ENCODE results near the gene TRAF7.
"Not testable (repeated sequence)": the region's sequence is repeated elsewhere in the genome, so short reads cannot be mapped to it uniquely, and the experiment has no call there.

TRAF7 gene

DNA sequence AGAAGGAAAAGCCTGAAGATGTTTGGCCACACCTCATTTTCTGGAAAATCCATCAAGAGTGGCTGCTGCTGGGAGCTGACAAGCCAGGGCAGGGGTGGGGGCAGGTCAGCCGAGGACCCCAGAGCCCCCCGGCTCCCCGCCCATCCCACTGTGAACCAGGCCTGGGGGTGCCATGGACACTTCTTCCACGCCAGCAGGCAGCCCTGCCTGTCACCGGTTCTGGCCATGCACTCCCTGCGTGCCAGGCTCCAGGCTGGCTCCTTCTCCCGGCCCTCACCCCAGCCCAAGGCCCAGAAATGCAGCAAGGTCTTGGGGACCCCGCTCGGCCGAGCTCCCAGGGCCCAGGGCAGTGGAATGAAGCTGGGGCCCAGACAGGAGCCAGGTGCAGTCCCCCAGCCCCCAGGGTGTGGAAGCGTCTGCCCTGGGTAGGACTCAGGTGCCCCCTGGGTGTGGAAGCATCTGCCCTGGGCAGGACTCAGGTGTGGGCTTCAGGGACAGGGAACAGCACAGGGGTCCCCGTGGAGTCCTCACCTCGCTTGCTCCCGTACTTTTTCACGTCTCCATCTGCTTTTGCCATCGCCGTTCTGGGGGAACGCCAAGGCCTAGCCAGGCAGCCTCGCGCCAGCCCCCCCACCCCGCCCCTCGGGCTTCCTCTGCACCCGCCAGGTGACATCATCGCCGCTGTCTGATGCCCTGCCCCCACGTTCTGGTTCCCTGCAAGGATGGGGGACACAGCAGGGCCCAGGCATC lies 32.5 kb upstream of the TRAF7 start:
- DNase-seq = not testable (repeated sequence)

DNA sequence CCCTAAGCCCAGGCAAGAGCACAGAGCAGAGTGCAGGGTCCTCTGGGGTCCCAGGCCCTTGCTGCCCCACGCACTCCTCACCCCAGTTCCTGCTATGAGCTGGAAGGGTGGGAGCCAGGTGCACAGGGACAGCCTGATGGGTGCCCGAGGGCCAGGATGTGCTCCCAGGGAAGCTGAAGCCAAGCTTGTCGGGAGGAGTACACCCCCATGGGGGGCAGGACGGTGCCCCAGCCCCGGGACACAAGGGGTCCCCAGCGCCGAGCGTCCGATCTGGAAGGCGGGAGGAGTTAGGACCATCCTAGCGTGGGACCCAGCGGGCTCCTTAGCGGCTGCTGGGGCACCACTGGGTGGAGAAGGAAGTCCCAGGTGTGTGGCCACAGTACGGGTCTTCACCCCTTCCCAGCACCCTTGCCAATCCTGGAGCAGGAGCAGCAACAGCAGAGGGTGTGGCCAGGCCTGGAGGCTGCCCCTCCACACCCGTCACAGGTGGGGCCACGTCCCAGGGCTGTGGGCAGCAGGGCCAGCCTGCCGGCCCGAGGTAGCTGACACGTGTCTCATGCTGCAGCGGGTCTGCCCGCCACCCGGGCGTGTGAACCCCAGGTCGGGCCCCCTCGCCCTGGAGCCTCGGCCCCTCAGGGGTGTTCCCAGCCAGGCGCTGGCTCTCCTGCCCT lies 31.7 kb upstream of the TRAF7 start:
- not testable (repeated sequence) for DNase-seq

DNA sequence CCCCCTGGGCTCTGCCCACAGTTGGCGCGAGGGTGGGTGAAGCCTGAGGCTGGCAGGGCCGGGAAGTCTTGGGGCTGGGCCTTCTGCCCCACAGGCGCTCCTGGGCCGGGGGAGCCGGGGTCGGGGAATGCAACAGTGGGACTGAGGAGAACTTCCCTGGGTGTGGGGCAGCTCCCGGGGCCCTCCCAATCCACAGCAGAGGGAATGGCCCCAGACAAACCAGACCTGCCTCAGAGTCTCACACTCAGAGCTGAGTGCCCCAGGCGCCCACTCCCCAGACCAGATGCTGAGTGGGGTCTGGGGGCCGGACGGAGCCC lies 31.2 kb upstream of the TRAF7 start:
- not testable (repeated sequence) for DNase-seq

DNA sequence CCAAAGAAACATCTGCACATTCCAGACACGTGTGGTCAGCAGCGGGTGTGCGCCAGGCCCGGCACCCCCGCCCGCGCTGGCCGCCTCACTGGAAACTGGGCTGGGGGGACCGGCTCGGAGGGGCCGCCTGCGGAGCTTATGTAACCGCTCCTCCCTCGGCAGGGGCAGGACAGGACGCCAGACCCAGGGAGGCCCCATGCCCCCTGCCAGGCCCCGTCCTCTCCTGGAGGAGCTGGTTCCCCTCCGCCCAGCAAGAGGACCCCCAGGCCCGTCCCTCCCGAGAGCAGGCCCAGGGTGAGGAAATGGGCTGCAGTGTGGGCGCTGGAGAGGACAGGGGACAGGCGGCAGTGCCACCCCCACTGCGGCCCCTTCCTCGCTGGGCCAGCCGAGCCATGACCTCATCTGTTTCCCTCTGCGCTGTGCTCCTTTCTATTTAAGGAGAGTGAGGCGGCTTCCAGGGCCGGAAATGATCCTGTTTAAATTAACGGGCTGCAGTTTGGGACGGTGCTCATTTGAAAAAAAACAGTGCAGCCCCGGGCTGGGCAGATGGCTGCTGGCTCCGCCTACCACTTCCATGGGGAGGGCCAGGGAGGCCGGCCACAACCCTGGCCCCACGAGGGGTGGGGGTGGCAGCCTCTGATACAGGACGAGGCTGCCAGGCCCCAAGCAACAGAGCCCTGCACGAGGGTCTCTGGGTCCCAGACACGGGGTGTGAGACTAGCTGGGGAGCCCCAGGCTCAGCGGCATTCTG lies 30.7 kb upstream of the TRAF7 start:
- peak in 1 of 2 experiments; percentile 75 for DNase-seq

DNA sequence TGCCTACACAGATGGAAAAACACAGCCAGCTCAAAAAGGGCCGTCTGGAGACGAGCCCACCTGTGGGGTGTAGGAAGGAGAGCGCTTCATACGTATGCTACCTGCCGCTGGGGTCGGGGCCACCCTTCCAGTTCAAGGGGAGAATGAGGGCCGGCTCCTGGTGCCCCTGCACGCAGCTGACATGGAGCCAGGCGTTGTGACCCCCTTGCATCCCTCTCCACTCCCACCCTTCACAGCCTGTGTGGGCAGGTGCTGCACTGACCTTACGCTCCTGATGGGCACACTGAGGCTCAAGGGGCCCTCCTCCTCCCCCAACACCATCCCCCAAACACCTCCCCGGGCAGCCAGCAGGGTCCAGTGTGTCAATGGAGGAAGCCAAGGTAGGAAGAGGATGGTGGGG lies 30.0 kb upstream of the TRAF7 start:
- not testable (repeated sequence) for DNase-seq

DNA sequence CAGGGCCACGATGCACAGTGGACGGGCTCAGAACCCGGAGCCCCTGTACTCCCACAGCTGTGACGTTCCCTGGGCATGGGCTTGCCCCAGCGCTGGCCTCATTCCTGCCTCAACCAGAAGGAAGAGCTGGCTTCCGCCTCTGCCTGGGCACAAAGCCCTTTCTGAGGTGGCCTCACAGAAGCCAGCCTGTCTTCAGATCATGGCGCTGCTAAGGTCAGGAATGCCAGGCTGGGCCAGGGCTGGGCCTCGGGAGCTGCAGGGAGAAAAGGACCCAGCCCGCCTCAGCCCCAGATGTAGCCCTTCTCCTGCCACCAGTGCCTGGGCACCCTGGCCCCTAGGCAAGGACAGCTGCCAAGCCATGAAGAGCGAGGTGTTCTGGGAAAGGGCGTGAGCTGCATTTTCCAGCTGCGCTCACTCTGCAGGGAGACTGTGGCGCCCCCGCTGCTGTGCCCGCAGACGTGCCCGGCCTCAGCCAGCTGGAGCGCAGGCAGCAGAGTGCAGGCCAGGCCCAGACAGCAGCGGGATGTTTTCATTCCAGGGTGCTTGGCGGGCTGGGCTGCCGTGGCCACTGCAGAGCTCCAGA lies 29.3 kb upstream of the TRAF7 start:
- DNase-seq = peak in 1 of 2 experiments; percentile 44

DNA sequence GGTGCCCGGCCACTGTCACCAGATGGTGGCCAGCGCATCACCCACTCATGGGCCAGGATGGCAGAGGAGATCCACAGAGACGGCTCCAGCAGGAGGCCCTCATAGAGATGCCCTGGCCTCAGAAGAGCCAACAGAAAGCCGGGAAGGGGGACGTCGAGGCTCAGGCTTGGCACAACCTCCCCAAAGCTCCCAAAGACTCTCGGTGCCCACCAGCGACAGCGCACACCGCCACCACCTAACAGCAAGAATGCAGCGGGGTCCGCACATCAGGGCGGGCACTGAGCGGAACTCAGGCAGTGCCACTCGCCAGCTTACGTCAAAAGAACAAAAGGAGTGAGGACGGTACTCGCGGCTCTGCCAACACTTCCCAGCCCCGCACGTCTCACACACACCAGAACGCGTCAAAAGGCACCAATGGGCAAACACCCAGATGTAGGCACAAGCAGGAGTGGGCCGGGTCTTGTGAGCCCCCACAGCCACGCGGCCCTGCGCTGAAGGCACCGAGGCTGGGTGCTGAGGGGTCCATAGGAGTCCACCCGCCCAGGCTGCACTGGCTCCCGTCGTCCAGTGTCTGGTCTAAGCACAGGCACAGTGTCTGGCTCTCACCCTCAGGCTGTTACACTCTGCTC lies 28.5 kb upstream of the TRAF7 start:
- not testable (repeated sequence) for DNase-seq

DNA sequence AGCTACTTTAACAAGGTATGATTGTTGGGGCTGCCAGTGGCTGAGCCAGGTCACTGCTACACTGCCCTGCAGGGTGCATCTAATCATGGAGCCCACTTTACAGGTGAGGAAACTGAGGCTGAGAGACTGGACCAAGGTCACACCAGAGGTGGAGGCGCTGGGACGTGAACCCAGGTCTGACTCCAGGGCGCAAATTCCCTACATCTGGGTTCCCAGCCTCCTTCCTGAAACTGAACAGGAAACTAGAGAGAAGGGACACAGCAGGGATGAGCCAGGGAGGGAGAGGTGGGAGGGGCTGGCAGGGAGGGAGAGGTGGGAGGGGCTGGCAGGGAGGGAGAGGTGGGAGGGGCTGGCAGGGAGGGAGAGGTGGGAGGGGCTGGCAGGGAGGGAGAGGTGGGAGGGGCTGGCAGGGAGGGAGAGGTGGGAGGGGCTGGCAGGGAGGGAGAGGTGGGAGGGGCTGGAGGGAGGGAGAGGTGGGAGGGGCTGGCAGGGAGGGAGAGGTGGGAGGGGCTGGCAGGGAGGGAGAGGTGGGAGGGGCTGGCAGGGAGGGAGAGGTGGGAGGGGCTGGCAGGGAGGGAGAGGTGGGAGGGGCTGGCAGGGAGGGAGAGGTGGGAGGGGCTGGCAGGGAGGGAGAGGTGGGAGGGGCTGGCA lies 27.8 kb upstream of the TRAF7 start:
- not testable (repeated sequence) for DNase-seq

DNA sequence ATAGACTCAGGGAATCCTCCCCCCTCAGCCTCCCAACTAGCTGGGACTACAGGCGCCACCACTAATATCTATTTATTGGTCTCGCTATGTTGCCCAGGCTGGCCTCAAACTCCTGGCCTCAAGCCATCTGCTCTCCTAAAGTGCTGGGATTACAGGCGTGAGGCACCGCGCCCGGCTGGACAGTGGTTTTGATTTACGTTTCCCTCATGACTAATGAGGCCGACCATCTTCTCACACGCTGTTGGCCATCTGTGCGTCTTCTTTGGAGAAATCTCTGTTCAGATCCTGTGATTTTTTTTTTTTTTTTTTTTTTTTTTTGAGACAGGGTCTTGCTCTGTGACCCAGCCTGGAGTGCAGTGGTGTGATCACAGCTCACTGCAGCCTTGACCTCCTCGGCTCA lies 26.3 kb upstream of the TRAF7 start:
- DNase-seq = not testable (repeated sequence)

DNA sequence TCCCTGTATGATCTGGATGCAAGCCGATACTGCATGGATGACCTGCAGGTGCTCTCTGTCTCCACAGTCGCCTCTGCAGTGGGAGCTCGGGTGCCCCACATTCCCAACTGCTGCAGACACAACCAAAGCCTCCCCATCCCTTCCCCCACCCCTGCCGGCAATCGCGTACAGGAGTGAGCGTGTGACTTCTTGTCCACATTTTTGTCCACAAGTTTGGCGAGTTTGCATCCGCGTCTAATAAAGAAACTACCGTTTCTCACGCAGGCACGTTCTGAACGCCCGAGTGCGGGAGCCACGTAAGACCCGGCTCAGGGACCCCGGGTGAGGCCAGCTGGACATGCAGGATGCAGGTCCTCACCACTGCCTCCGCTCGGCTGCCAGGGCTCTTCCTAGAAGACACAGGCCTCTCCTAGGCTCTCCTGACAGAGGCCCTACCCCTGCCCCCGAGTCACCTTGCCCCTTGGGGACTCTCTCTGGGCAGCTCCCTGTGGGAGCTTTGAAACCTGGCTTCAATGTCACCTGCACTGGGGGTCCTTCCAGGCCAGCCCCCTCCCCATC lies 25.6 kb upstream of the TRAF7 start:
- DNase-seq = not testable (repeated sequence)

DNA sequence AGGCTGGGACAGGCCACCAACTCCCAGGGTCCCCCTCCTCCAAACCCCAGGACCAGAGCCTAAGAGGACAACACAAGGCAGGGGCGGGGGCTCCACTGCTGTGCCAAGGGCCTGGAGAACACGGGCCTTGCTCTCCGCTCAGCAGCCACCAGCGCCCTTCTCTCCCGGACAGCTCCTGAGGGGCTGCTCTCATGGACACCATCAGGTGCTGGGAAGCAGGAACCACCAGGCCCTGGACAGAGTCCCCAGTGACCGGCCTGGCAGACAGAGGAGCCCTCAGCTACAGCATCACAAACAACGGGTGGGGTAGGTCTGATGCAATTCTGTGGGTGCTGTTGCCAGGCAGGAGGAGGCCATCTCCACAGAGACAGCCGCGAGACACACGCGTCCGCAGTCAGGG lies 21.8 kb upstream of the TRAF7 start:
- DNase-seq = not testable (repeated sequence)

DNA sequence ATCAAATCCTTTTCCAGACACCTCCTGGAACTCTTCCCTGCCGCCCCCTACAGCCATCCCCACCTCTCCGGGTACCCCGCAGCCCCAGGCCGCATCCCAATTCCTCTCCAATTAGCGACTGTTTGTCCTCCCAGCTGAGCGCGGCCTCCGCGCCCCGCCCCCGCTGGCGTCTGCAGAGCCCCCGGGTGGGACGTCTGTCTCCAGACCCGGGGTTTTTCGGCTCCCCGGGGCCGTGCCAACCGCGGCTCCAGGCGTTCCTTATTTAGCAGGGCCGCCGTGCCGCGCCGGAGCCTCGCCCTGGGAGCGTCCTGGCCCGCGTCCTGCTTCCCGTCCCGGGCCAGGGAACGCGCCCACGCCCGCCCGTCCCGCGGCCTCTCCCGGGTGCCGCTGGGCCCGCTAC lies 20.5 kb upstream of the TRAF7 start:
- DNase-seq = not testable (repeated sequence)

DNA sequence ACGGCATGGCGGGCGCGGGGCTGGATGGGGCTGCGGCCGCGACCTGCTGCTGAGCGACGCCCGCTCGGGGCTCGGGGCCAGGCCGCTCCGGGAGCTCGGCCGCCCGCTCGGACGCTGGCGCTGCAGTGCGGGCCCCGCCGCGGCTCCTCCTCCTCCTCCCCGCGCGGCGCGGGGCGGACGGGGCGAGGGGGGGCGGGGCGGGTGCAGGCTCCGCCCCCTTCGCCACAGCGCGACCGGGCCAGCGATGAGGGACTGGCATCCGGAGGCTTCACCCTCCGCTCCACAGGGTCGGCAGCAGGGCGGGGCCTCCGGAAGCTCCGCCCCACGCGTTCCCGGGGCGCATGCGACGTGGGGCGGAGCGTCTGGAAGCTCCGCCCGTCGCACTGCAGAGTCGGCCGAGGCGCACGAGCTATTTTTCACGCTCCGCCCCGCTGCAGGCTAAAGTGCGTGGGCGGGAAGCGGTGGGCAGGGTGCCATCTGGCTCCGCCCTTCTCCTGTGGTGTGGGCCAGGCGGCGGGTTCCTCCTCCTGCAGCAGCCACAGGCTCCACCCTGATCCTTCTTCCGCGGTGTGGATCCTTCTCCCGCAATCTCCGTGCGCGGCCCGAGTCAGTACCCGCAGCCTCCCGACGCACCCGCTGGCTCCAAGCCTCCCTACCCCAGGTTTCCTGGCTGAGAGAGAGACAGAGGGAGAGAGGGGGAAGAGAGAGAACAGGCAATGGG lies 19.7 kb upstream of the TRAF7 start, which contains the start of gene PKD1:
Gene PKD1, minus strand, starts transcription at position 129 of the 721 bp plus-strand sequence. CDS start 209 bp downstream, outside the sequence.
- peak; percentile 64 to 74 for DNase-seq

DNA sequence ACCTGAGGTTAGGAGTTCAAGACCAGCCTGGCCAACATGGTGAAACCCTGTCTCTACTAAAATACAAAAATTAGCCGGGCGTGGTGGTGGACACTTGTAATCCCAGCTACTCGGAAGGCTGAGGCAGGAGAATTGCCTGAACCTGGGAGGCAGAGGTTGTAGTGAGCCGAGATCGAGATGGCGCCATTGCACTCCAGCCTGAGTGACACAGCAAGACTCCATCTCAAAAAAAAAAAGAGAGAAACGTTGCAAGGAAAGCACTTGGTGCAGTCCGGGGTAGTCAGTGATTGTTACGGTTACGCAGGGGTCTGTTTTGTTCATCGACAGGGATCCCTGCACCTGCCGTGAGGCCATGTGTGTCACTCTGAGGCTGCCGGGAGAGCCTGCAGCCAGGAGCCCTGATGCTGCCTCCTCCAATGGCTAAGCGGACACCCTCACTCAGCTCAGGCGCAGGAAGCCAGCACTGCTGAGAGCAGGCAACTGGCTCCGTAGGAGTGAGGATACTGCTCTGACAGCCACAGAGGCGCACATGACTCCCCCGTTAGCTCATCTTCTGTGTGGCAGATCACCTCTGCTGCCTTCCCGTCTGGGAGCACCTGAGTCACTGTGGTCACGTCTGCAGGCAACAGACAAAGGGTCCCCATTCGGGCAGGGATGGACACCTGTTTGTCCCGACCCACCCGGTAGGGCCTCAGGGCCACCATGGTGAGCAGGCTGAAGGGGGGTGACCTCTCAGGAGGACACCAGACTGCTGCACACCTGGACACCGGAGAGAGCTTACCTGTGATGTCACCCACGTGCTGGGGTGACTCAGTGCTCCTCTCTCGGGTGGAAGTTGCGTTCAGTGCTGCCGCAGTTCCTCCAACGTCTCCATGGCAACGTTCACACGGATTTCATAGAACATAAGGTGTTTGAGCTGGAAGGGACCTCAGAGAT lies 12.4 kb upstream of the TRAF7 start:
- DNase-seq = peak in 1 of 2 experiments; percentile 46

DNA sequence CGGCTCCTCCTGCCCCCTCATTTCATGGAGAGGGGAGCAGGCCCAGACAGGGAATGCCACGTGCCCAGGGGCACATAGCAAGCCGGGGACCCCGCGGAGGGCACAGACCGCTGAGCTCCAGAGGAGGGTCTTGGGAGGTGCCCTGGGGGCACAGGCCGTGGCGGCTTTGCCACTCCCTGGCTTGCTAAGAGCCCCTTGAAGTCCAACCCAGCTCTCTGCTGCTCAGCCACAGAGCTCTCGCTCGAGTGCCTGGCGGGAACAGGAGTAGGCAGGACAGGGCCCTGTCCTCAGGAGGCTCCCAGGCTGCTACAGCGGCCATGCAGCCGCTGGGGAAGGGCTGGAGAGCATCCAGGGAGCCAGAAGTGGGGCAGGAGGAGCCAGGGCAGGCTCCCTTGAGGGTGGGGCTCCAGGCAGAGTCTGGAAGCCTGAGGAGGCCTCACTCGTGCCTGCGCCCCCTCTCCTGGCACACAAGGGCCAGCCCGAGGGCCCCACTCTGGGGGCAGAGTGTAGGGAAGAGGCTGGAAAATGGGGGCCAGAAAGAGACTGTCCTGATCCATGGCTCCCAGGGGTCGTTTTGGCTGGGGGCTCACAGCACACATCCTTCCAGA lies 11.6 kb upstream of the TRAF7 start:
- DNase-seq = no peak

DNA sequence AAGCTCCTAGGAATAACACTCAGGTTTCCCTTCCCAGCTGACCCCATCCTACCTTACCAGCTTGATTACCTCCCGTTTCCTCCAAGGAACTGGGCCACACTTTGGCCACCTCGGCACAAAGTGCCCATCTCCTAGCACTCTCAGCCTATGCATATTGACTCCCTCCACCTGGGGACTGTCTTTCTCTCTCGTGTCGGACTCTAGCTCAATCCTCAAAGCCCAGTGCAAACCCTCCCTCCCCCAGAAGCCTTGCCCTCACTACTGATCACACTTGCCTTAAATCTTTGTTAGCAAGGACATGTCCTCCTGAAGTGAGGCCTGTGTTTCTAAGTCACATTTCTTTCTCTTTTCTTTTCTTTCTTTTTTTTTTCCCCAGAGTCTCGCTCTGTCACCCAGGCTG lies 9.7 kb upstream of the TRAF7 start:
- DNase-seq = no peak

DNA sequence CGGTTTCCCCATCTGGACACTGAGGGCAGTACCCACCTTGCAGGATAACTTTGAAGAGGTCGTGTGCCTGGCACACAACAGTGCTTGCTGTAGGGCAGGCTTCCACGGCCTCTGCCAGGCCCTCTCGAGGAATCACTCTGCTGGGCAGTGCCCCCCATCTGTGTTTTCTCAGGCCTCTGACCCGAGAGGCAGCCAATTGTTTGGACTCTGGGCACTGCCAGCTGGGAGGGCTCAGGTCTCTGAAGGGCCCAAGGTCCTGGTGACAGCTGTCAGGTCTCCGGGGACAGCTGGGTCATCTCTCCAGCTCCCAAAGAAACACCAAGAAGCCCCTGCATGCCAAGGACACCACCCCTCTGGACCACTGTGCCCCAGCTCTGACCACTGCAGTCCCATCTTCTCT lies 8.2 kb upstream of the TRAF7 start:
- DNase-seq = no peak

DNA sequence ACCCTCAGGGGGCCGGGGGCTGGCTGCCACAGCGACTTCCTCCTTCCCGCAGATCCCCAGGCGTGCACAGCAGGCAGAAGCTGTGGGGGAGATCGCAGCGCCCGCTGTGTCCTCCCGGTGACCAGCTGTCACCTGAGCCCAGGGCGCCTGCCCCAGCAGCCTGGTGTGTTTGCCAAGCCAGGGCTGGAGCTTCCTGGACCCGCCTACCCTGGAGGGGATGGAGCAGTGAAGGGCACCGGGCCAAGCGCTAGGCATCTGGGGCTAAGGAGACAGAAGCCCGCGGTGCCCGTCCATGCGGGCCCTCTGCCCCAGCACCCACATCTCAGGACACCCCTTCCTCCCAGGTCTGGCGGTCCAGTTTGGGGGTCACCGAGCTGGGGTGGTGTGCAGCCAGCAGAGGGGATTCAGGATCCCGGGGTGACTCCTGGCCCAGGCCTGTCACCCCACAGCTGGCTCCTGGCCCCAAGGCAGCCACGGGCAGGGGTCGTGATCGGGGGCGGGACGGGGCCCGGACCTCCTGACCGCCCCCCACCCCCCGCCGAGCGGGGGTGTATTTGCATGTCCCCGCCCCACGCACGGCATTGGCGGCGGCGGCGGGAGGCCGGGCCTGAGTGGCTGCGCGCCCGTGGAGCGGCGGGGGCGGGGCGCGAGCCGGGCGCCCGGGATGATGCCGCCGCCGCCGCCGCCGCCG lies 7.5 kb upstream of the TRAF7 start, which contains the start of gene RAB26:
Gene RAB26, plus strand, starts transcription at position 645 of the 691 bp plus-strand sequence. CDS start 159 bp downstream, outside the sequence.
- peak; percentile 80 to 95 for DNase-seq

All from SHP77 (cell line).